Stimulated activated naive CD4-positive, alpha-beta T cell treated with Interleukin-2 at 50 U/mL for 16 hours (primary cell): ENCODE measurements around the gene CNPY1.

ENCODE experiments used
- DNase-seq: peaks from one replicate; lab custom pipeline; 2025; lab: John Stamatoyannopoulos, UW

CNPY1 gene

DNA sequence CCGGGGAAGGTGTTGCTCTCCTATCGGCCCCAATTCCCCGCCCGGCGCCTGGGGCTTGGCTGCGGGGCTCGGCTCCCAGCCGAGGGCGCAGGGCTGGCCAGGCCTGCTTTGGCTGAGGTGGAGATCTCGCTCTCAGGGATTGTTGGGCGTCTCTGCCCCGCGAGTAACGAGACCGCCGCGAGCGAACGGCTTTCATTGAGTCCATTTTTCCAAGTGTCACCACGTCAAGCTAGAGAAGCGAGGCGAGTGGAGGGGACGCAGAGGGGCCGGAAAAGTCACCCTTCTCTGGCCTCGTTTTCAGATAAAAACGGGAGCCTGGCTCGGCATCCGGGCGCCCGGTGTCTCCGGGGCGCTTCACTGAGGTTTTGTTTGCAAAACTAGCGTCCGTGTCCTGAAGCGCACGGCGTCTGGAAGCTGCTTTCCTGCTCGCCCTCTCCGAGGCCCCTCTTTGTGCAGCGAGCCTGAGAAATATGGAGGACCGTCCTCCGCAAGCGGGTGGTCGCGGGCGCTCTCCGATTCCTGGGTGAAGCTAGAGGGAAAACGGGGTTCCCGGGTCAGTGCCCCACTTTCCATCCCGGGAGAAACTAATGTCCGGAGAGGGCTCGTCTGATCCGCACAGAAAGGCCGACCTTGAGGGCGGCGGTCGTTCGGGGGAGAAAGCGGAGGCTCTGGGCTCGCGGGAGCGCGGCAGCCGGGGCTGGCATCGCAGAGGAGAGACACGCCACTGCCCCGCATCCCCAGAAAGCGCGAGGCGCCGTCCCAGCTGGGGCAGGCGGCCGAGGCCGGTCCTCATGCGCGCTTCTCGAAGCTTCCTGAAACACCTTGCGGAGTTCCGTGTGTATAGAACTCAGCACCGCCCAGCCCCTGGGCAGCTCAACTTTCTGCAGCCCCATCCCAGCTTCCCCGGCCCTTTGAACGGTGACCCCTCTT, 91.9 kb downstream of the CNPY1 start:
- no peak for DNase-seq

- DNase-seq: no peak
Observed at GRCh38 chr7:155453296-155454182, 92.8 kb downstream of the CNPY1 start.

GRCh38 chr7:155452505-155453295, 93.7 kb downstream of the CNPY1 start:
- DNase-seq: no peak

GRCh38 chr7:155451840-155452239, 94.5 kb downstream of the CNPY1 start:
- no peak for DNase-seq
